ENCODE measurements around the gene GNPNAT1. TPM values are rescaled to one million over a fixed set of nuclear protein-coding genes. Genes with fewer than 3 reads are reported as not detected.
"Not testable (repeated sequence)": the region's sequence is repeated elsewhere in the genome, so short reads cannot be mapped to it uniquely, and the experiment has no call there.

The GNPNAT1 gene
- total RNA-seq, 1 donor, result 4.3 TPM

DNA sequence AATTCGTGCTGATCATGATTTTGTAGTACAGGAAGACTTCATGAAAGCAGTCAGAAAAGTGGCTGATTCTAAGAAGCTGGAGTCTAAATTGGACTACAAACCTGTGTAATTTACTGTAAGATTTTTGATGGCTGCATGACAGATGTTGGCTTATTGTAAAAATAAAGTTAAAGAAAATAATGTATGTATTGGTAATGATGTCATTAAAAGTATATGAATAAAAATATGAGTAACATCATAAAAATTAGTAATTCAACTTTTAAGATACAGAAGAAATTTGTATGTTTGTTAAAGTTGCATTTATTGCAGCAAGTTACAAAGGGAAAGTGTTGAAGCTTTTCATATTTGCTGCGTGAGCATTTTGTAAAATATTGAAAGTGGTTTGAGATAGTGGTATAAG, 63.9 kb downstream of the GNPNAT1 start:
- H3K9me3 ChIP-seq (ENCODE audit: low read depth, low read length); H3K4me3 ChIP-seq (ENCODE audit: low read length); H3K27me3 ChIP-seq (ENCODE audit: insufficient read depth, low read length): not testable (repeated sequence)
- H3K4me1 ChIP-seq (ENCODE audit: insufficient read depth, low read length), result peaks cover 20% of the 10 kb centered on the region

Other genes with a start within 250 kb of the GNPNAT1 start
- 18.5 TPM for gene TXNDC16, start 239.1 kb downstream of the GNPNAT1 start, total RNA-seq
- gene GPR137C, start 238.8 kb downstream of the GNPNAT1 start, total RNA-seq, result 0.10 TPM
- gene ERO1A, start 96.0 kb downstream of the GNPNAT1 start, total RNA-seq, result 71.6 TPM
- 117 TPM for gene PSMC6, start 84.4 kb downstream of the GNPNAT1 start, total RNA-seq
- gene STYX, start 61.4 kb downstream of the GNPNAT1 start, total RNA-seq, result 25.2 TPM
- gene FERMT2, start 159.4 kb upstream of the GNPNAT1 start, total RNA-seq, result 1.6 TPM